ENCODE measurements around the gene CLEC18C. TPM values are rescaled to one million over a fixed set of nuclear protein-coding genes. Genes with fewer than 3 reads are reported as not detected.
"Not testable (repeated sequence)": the region's sequence is repeated elsewhere in the genome, so short reads cannot be mapped to it uniquely, and the experiment has no call there.

CLEC18C gene
- total and polyA plus RNA-seq, 2 of the 4 experiments (the other 2 are of a cell fraction) = 0.03 TPM; not detected in 1

GRCh38 chr16:70203508-70203907 is 29.9 kb downstream of the CLEC18C start:
- H2BK15ac ChIP-seq (ENCODE audit: low read depth, low read length); H3K27me3 ChIP-seq (ENCODE audit: control insufficient read depth, insufficient read depth, low read length); H3K4me2 ChIP-seq (ENCODE audit: low read depth, low read length); H3K79me1 ChIP-seq (ENCODE audit: low read depth in 1 of 2, low read length in 2 of 2); H3K4me3 ChIP-seq (ENCODE audit: insufficient read depth, low read depth, low read length); in situ Hi-C loops (cut with MboI; ENCODE audit: low sequenced_read_pairs); H3K4ac ChIP-seq (ENCODE audit: low read depth, low read length); H3K18ac ChIP-seq (ENCODE audit: low read depth, low read length); H4K8ac ChIP-seq (ENCODE audit: low read depth in 2 of 2, low read length in 2 of 2); H3K27ac ChIP-seq (ENCODE audit: insufficient read depth, low read length); CTCF ChIA-PET; BruUV-seq (replicated peaks); H3K9me3 ChIP-seq (ENCODE audit: control insufficient read depth, insufficient read depth, low read length); H4K91ac ChIP-seq (ENCODE audit: insufficient read depth, low read depth, low read length); H3K14ac ChIP-seq (replicated peaks; ENCODE audit: low read depth, low read length); H2BK120ac ChIP-seq (ENCODE audit: low read depth, low read length); H3K36me3 ChIP-seq (ENCODE audit: control insufficient read depth, insufficient read depth, low read length); H2BK20ac ChIP-seq (ENCODE audit: low read depth, low read length); POLR2A ChIA-PET (ENCODE audit: unreplicated experiment); ATAC-seq (ENCODE audit: low read depth); H2BK5ac ChIP-seq (ENCODE audit: low read depth, low read length, poor library complexity, severe bottlenecking); H2AFZ ChIP-seq (replicated peaks; ENCODE audit: low read length, poor library complexity); H3K4me1 ChIP-seq (ENCODE audit: control insufficient read depth, insufficient read depth, low read length); H3K56ac ChIP-seq (ENCODE audit: extremely low read depth, insufficient read depth, low read length); H3K9me1 ChIP-seq (ENCODE audit: insufficient read depth, low read length); H2AK9ac ChIP-seq (replicated peaks; ENCODE audit: low read depth, low read length, poor library complexity); DNase-seq; dilution Hi-C loops (cut with HindIII; ENCODE audit: low sequenced_read_pairs, unreplicated experiment); H2AK5ac ChIP-seq (ENCODE audit: low read depth, low read length); H3K9ac ChIP-seq (ENCODE audit: low read depth, low read length); H3K23ac ChIP-seq (ENCODE audit: low read depth, low read length); H4K20me1 ChIP-seq (ENCODE audit: insufficient read depth, low read length); intact Hi-C loops (cut with micrococcal nuclease); H4K5ac ChIP-seq (ENCODE audit: low read depth, low read length): not testable (repeated sequence)
- no CpG with 5 or more reads among the region's 7 CpGs for WGBS, 2 experiments (ENCODE audit: extremely low coverage in 2 of 2, insufficient read length in 1 of 2)

GRCh38 chr16:70204010-70204409 is 30.4 kb downstream of the CLEC18C start:
- BruUV-seq (replicated peaks); intact Hi-C loops (cut with micrococcal nuclease); H3K9me3 ChIP-seq (ENCODE audit: control insufficient read depth, insufficient read depth, low read length); H4K20me1 ChIP-seq (ENCODE audit: insufficient read depth, low read length); H3K14ac ChIP-seq (replicated peaks; ENCODE audit: low read depth, low read length); H3K4me1 ChIP-seq (ENCODE audit: control insufficient read depth, insufficient read depth, low read length); H3K9me1 ChIP-seq (ENCODE audit: insufficient read depth, low read length); H3K4me2 ChIP-seq (ENCODE audit: low read depth, low read length); H4K91ac ChIP-seq (ENCODE audit: insufficient read depth, low read depth, low read length); H4K8ac ChIP-seq (ENCODE audit: low read depth in 2 of 2, low read length in 2 of 2); H2BK20ac ChIP-seq (ENCODE audit: low read depth, low read length); H3K79me1 ChIP-seq (ENCODE audit: low read depth in 1 of 2, low read length in 2 of 2); H3K27me3 ChIP-seq (ENCODE audit: control insufficient read depth, insufficient read depth, low read length); H3K36me3 ChIP-seq (ENCODE audit: control insufficient read depth, insufficient read depth, low read length); H3K23ac ChIP-seq (ENCODE audit: low read depth, low read length); H3K56ac ChIP-seq (ENCODE audit: extremely low read depth, insufficient read depth, low read length); H2AK5ac ChIP-seq (ENCODE audit: low read depth, low read length); in situ Hi-C loops (cut with MboI; ENCODE audit: low sequenced_read_pairs); CTCF ChIA-PET; H3K18ac ChIP-seq (ENCODE audit: low read depth, low read length); H2BK120ac ChIP-seq (ENCODE audit: low read depth, low read length); H3K27ac ChIP-seq (ENCODE audit: insufficient read depth, low read length); ATAC-seq (ENCODE audit: low read depth); H2BK5ac ChIP-seq (ENCODE audit: low read depth, low read length, poor library complexity, severe bottlenecking); H3K4me3 ChIP-seq (ENCODE audit: insufficient read depth, low read depth, low read length); H2AK9ac ChIP-seq (replicated peaks; ENCODE audit: low read depth, low read length, poor library complexity); H2BK15ac ChIP-seq (ENCODE audit: low read depth, low read length); dilution Hi-C loops (cut with HindIII; ENCODE audit: low sequenced_read_pairs, unreplicated experiment); POLR2A ChIA-PET (ENCODE audit: unreplicated experiment); H3K4ac ChIP-seq (ENCODE audit: low read depth, low read length); H4K5ac ChIP-seq (ENCODE audit: low read depth, low read length); H2AFZ ChIP-seq (replicated peaks; ENCODE audit: low read length, poor library complexity); H3K9ac ChIP-seq (ENCODE audit: low read depth, low read length); DNase-seq: not testable (repeated sequence)
- WGBS, 2 experiments (ENCODE audit: extremely low coverage in 2 of 2, insufficient read length in 1 of 2) = no CpG with 5 or more reads among the region's 29 CpGs

All from IMR-90 (cell line).